Fibroblast of gingiva (primary cell): ENCODE measurements around the gene MITF.
"Not testable (repeated sequence)": the region's sequence is repeated elsewhere in the genome, so short reads cannot be mapped to it uniquely, and the experiment has no call there.

Source experiments
- DNase-seq: peaks from one replicate; pipeline ENCODE4 v3.0.0-alpha.2; 2011; ENCODE audit warnings: low read depth

The MITF gene

GRCh38 chr3:69914395-69914794 lies 175.1 kb downstream of the MITF start:
- no peak for DNase-seq

- no peak for DNase-seq
Observed at GRCh38 chr3:69915726-69916125, 176.5 kb downstream of the MITF start.

- DNase-seq = not testable (repeated sequence)
Observed at GRCh38 chr3:69920009-69920408, 180.7 kb downstream of the MITF start.

- no peak for DNase-seq
Observed at GRCh38 chr3:69921651-69922050, 182.4 kb downstream of the MITF start.

GRCh38 chr3:69922521-69923000 lies 183.3 kb downstream of the MITF start:
- DNase-seq = no peak

- DNase-seq = peak; percentile 69
Observed at GRCh38 chr3:69925506-69925905, 186.2 kb downstream of the MITF start.

GRCh38 chr3:69926385-69926784 lies 187.1 kb downstream of the MITF start:
- DNase-seq = no peak

- no peak for DNase-seq
Observed at GRCh38 chr3:69927571-69927970, 188.3 kb downstream of the MITF start.

- no peak for DNase-seq
Observed at GRCh38 chr3:69929019-69929418, 189.8 kb downstream of the MITF start.

GRCh38 chr3:69930564-69930963 lies 191.3 kb downstream of the MITF start:
- peak; percentile 75 for DNase-seq

GRCh38 chr3:69932087-69932486 lies 192.8 kb downstream of the MITF start:
- DNase-seq = no peak

- peak; percentile 48 for DNase-seq
Observed at GRCh38 chr3:69932501-69932900, 193.2 kb downstream of the MITF start.

GRCh38 chr3:69934398-69934797 lies 195.1 kb downstream of the MITF start:
- no peak for DNase-seq

GRCh38 chr3:69936266-69936665 lies 197.0 kb downstream of the MITF start:
- DNase-seq = no peak

GRCh38 chr3:69938061-69938460 lies 198.8 kb downstream of the MITF start:
- no peak for DNase-seq

GRCh38 chr3:69938931-69939330 lies 199.7 kb downstream of the MITF start:
- no peak for DNase-seq

- no peak for DNase-seq
Observed at GRCh38 chr3:69941037-69941436, 201.8 kb downstream of the MITF start.

- peak; percentile 82 for DNase-seq
Observed at GRCh38 chr3:69941439-69942176, 202.3 kb downstream of the MITF start.

GRCh38 chr3:69944931-69945493 lies 205.7 kb downstream of the MITF start:
- no peak for DNase-seq

- peak; percentile 47 for DNase-seq
Observed at GRCh38 chr3:69948246-69948862, 209.1 kb downstream of the MITF start.

GRCh38 chr3:69951616-69952015 lies 212.4 kb downstream of the MITF start:
- no peak for DNase-seq

GRCh38 chr3:69959581-69959980 lies 220.3 kb downstream of the MITF start:
- no peak for DNase-seq

GRCh38 chr3:69961706-69962439 lies 222.6 kb downstream of the MITF start:
- DNase-seq = peak; percentile 7
